Measurements from ENCODE around the gene MOSMO.

MOSMO gene

GRCh38 chr16:22052980-22053379 lies 45.1 kb downstream of the MOSMO start:
- no peak for DNase-seq

GRCh38 chr16:22053921-22054341 lies 46.0 kb downstream of the MOSMO start:
- no peak for DNase-seq

GRCh38 chr16:22054847-22055590 lies 47.1 kb downstream of the MOSMO start:
- DNase-seq, result peak; percentile 20

- no peak for DNase-seq
These were observed 48.0 kb downstream of the MOSMO start for GRCh38 chr16:22055881-22056280.

GRCh38 chr16:22063888-22064467 lies 56.1 kb downstream of the MOSMO start:
- DNase-seq, result no peak

- DNase-seq, result no peak
These were observed 57.3 kb downstream of the MOSMO start for GRCh38 chr16:22065252-22065651.

- DNase-seq, result no peak
These were observed 62.7 kb downstream of the MOSMO start for GRCh38 chr16:22070361-22071330.

GRCh38 chr16:22071331-22071910 lies 63.5 kb downstream of the MOSMO start:
- no peak for DNase-seq

- no peak for DNase-seq
These were observed 65.4 kb downstream of the MOSMO start for GRCh38 chr16:22073350-22073749.

GRCh38 chr16:22075043-22075757 lies 67.3 kb downstream of the MOSMO start:
- no peak for DNase-seq

- DNase-seq, result no peak
These were observed 67.9 kb downstream of the MOSMO start for GRCh38 chr16:22075776-22076175.

- DNase-seq, result peak; percentile 74
These were observed 69.9 kb downstream of the MOSMO start for GRCh38 chr16:22077700-22078313.

- no peak for DNase-seq
These were observed 70.7 kb downstream of the MOSMO start for GRCh38 chr16:22078656-22079055.

GRCh38 chr16:22081050-22081449 lies 73.1 kb downstream of the MOSMO start:
- no peak for DNase-seq

GRCh38 chr16:22086440-22086839 lies 78.5 kb downstream of the MOSMO start:
- no peak for DNase-seq

GRCh38 chr16:22088642-22089041 lies 80.7 kb downstream of the MOSMO start:
- DNase-seq, result no peak

- DNase-seq, result no peak
These were observed 82.0 kb downstream of the MOSMO start for GRCh38 chr16:22089910-22090309.

- no peak for DNase-seq
These were observed 83.8 kb downstream of the MOSMO start for GRCh38 chr16:22091721-22092120.

GRCh38 chr16:22092143-22092933 lies 84.4 kb downstream of the MOSMO start, which contains the start of gene VWA3A:
Gene VWA3A (plus strand): TSS chr16:22092541. CDS start chr16:22092638, 97 bp downstream.
- DNase-seq, result no peak

GRCh38 chr16:22093331-22093730 lies 85.4 kb downstream of the MOSMO start:
- no peak for DNase-seq

- peak; percentile 25 for DNase-seq
These were observed 86.1 kb downstream of the MOSMO start for GRCh38 chr16:22093996-22094395.

Measured in suppressor macrophage treated with lipopolysaccharide for 4 hours (primary cell).